ENCODE results near the gene SPNS3.

The SPNS3 gene

DNA sequence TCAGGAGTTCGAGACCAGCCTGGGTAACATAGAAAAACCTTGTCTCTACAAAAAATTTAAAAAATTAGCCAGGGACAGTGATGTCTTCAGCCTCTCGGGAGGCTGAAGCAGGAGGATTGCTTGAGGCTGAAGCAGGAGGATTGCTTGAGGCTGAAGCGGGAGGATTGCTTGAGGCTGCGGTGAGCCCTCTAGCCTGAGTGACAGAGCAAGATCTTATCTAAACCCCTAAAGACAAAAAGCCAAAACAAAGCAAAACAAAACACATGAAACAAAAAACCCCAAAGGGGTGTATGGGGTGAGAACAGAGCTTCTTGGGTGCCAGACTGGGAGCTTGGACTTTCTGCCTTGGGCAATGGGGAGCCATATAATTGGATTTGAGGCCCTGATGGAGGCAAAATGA, 2.6 kb downstream of the SPNS3 start:
- no peak for DNase-seq

GRCh38 chr17:4436846-4437245, 3.1 kb downstream of the SPNS3 start:
- no peak for DNase-seq

DNA sequence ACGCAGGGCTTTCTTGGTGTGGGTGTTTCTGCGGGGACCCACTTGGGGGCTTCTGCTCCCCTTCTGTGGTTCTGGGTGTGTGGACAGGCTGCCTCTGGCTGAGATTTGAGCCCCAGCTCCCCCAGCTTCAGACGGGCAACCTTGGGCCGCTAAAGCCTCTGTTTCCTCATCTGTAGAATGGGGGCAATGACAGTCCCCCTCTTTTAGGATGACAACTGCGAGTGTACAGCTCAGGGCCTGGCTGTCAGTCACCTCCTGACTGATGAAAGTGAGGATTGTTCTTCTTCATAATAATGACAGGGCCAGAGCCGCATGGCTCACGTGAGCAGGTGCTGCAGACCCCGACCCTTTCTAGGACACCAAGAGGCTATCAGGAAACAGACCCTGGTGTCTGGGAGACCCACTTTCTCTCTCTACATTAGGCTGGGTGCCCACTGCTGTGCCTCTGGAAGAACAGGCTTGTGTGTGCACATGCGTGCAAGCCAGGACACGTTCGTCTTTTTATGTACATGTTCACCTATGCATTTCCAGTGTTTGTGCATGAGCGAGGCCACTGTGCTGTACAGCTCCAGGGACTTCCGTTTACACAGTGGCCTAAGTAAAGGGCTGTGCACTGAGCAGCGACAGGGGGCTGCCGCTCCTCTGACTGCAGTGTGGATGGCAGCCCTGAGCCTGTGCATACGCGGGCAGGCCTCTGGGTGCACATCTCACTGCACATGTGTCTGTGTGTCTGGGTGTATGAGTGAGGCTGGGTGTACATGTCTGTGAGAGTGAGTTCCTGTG, 4.6 kb downstream of the SPNS3 start:
- no peak for DNase-seq

DNA sequence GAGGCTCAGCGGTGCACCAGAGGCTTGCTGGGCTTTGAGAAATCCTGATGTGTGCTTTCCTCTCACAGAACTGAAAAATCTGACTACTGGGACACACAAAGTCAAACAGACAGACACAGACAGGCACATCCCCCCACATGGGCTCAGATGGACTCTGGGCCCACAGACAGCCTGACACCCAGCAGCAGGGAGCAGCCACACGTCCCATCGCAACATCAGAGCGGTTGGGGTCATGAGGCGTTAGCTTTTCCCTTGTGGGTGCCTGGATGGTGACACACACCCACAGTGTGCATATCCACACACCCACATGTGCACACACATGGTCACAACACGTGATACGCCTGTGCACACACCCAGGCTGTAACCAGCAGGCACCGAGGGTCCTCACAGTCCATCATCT, 6.3 kb downstream of the SPNS3 start:
- no peak for DNase-seq

GRCh38 chr17:4440690-4441686, 7.2 kb downstream of the SPNS3 start:
- DNase-seq: no peak

GRCh38 chr17:4442582-4442981, 8.8 kb downstream of the SPNS3 start:
- DNase-seq: no peak

GRCh38 chr17:4443476-4443875, 9.7 kb downstream of the SPNS3 start:
- no peak for DNase-seq

GRCh38 chr17:4444782-4445473, 11.2 kb downstream of the SPNS3 start:
- no peak for DNase-seq

GRCh38 chr17:4445731-4446130, 12.0 kb downstream of the SPNS3 start:
- no peak for DNase-seq

- DNase-seq: no peak
These were observed 12.8 kb downstream of the SPNS3 start for GRCh38 chr17:4446326-4447071.

DNA sequence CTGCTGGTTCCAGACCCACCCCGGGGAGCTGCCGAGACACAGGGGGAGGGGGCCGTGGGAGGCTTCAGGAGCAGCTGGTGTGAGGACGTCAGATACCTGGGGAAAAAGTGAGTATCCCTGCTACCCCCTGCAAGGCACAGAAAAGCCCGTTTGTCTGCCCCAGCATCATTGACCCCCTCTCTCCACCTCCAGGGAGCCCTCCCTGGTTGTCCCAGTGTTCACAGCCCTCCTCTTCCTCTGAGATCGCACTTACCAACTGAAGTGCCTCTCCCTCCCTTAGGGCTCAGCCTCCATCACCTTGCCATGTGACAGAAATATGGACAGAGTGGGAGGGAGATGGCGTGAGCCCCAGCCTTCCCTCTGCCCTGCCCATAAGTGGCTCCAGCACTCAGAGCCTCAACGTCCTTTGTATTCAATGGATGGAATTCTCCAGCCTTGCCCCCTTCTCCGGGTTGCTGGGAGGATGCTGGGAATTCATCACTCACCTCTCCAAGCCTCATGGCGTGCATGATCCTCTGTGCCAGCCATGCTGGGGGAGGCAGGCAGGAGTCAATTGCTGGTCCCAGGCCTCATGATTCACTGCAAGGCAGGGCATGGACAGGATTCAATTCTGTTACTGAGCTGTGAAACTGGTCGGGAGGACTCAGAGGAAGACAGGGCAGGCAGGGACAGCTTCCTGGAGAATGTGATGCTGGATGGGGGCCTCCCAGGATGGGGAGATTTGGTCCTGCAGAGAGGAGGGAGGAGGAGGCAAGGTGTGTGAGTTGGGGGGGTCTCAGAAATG, 14.6 kb downstream of the SPNS3 start:
- DNase-seq: no peak

DNA sequence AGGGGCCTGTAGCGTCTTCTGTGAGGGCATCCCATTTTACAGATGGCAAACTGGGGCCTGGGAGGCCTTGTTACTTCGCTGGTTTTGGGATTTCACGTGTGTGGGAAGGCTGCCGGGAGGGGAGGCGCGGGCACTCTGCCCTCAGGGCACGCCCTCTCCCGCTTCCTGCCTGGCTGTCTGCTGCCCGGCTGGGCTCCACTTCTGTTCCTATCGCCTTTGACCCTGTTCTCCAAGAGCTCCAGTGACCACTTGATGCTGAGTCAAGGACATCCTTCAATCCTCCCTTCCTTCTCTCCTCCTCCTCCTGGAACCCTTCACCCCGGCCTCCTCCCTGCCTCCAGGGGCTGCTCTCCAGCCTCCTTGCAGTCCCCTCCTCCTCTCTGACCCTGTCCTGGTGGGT, 16.0 kb downstream of the SPNS3 start:
- DNase-seq: no peak

- no peak for DNase-seq
These were observed 17.1 kb downstream of the SPNS3 start for GRCh38 chr17:4450710-4451316.

DNA sequence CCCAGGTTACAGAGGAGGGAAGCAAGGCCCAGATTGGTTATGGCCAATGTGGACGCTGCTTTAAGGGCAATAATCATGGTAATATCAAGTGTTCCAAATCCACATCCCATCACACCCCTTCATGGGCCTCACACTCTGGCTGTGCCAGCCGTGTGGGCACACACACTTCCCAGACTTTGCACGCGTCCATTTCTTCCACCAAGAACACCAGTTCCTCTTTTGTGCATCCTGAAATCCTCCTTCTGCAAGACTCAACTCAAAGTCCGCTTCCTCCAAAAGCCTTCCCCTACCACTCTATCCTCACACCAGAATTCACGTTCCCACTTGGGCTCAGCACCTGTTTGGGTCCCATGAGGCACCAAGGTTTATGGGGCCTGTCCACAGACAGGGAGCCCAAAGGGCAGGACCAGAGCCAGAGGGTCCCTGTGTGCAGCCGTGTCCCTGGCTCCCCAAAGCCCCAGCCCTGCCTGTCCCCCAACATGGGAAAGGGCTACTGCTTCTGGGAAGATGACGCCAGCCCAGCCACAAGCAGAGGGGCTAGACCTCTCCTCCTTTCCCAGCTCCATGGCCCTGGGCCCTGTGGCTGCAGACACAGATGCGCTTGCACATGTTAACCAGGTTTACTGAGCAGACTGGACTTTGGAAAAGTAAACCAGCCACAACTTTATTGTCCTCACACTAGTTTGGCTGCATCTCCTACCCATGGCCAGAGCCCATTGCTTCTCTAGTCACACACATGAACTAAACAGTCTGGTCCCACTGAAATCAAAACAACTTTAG, 20.3 kb downstream of the SPNS3 start:
- DNase-seq: no peak

- no peak for DNase-seq
These were observed 26.9 kb downstream of the SPNS3 start for GRCh38 chr17:4460661-4461060.

DNA sequence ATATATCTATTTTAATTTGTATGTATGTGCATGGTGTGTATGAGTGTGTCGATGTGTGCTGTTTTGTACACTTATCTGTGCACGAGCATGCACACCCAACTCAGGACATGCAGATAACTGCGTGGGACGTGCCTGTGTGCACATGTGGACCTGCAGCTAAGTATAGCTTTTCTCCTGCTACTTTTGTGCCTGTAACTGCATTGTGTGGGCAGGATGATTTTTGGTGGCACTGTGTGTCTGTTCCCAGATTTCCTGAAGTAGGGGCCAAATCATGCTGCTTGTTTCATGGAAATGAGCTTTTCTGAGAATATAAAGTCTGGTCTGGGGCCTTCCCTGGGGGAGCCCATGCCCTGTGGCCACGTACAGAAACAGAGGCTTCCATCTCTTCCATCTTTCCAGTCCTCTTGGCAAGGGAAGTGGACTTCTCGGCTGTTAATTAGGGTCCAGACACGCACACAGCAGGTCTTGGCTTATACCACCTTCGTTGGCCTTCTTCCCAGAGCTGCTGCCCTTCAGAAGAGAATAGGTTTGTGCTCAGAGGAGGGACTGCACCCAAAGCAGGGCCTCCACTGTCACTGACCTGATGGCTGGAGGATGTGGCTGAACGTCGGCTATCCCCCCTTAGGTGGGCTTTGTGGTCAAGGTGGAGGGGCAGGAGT, 30.2 kb downstream of the SPNS3 start:
- DNase-seq: no peak

DNA sequence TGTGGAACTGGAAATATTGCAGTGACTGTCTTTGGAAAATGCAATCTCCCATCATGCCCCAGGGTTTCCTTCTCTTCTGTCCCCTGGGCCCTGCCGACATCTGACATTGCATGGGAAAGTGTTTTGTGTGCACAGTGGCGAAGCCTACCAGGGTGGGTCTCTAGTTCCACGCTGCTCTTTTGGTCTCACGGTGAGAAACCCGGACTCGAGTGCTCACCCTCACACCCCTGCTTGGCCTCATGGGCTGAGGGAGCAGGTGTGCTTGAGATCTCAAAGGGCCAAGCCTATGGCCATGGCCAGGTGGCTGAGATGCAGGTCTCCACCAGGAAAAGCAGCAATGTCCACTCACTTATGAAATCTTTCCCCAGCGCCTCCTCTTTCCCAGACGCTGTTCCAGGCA, 32.0 kb downstream of the SPNS3 start:
- no peak for DNase-seq

GRCh38 chr17:4467287-4467686, 33.5 kb downstream of the SPNS3 start:
- no peak for DNase-seq

DNA sequence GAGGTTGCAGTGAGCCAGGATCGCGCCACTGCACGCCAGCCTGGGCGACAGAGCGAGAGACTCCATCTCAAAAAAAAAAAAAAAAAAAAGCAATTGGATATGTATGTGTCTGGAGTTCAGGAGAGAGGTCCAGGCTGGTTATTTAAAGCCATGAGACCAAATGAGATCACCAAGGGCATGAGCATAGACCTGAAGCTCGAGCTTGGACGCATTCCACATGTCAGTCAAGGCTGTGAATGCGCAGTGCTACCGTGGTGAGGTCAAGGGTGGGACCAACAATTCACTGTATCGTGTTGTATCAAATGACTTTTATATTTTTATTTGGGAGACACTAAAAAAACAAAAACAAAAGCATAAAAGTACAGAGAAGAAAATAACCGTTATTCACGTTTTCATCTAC, 35.8 kb downstream of the SPNS3 start:
- DNase-seq: no peak

GRCh38 chr17:4472286-4472685, 38.5 kb downstream of the SPNS3 start:
- DNase-seq: no peak
